OCI-LY3 (cell line): ENCODE measurements around the gene PGM1.

Source experiments
- H2AFZ ChIP-seq: fragments of 200-600, 300-600 bp; shearing (Covaris generic); 2 replicates; pipeline ENCODE4 v1.6.0; 2014; ENCODE audit warnings: antibody characterized with exemption, low read depth, low read length
- H3K27ac ChIP-seq: fragments of 200-600, 300-600 bp; sonication (generic); 2 replicates; pipeline ENCODE4 v1.5.1; 2014; ENCODE audit warnings: mild to moderate bottlenecking, low read length, moderate library complexity, mixed read lengths
- H3K27me3 ChIP-seq: fragments of 200-600, 300-600 bp; sonication (generic); 2 replicates; pipeline ENCODE4 v1.6.1; 2014; ENCODE audit warnings: low read depth, low read length, mixed read lengths
- H3K36me3 ChIP-seq: fragments of 200-600, 300-600 bp; sonication (generic); replicated peaks from 2 replicates; pipeline ENCODE3; 2014; ENCODE audit warnings: low read depth, low read length, mixed read lengths
- H3K4me1 ChIP-seq: fragments of 300-600, 200-600 bp; sonication (generic); 2 replicates; pipeline ENCODE4 v1.6.1; 2014; ENCODE audit warnings: low read length, mixed read lengths
- H3K4me2 ChIP-seq: fragments of 200-600, 300-600 bp; sonication (generic); 2 replicates; pipeline ENCODE4 v1.6.1; 2014; ENCODE audit warnings: low read length, mixed read lengths
- H3K4me3 ChIP-seq: fragments of 300-600, 200-600 bp; sonication (generic); 2 replicates; pipeline ENCODE4 v1.5.1; 2014; ENCODE audit warnings: antibody characterized with exemption, mild to moderate bottlenecking, low read length, moderate library complexity
- H3K79me2 ChIP-seq: fragments of 300-600, 200-600 bp; shearing (Covaris generic); 2 replicates; pipeline ENCODE4 v1.6.1; 2014; ENCODE audit warnings: mild to moderate bottlenecking, low read length, mixed read lengths
- H3K9ac ChIP-seq: fragments of 300-600, 200-600 bp; shearing (Covaris generic); 2 replicates; pipeline ENCODE4 v1.6.0; 2014; ENCODE audit warnings: mild to moderate bottlenecking, low read length, moderate library complexity
- H3K9me3 ChIP-seq: fragments of 200-600, 300-600 bp; shearing (Covaris generic); 2 replicates; pipeline ENCODE4 v1.6.1; 2014; ENCODE audit warnings: low read length, mixed read lengths; ENCODE audit not compliant: insufficient read depth
- H4K20me1 ChIP-seq: fragments of 200-600, 300-600 bp; sonication (generic); 2 replicates; pipeline ENCODE4 v1.6.1; 2016; ENCODE audit warnings: low read length, mixed read lengths; ENCODE audit not compliant: insufficient read depth
- EZH2phosphoT487 ChIP-seq: fragments of 200-600 bp; shearing (Covaris generic); IDR thresholded peaks from 2 replicates; pipeline ENCODE4 v1.6.1; 2018; ENCODE audit warnings: antibody characterized with exemption, mixed run types, low read depth
- TF ChIP-seq, protein P1 (sequence below): fragments of 200-600, 300-600 bp; sonication (generic); IDR thresholded peaks from 2 replicates; pipeline ENCODE4 v1.5.1; 2014; ENCODE audit warnings: antibody characterized with exemption, low read length, low read depth

The PGM1 gene

DNA sequence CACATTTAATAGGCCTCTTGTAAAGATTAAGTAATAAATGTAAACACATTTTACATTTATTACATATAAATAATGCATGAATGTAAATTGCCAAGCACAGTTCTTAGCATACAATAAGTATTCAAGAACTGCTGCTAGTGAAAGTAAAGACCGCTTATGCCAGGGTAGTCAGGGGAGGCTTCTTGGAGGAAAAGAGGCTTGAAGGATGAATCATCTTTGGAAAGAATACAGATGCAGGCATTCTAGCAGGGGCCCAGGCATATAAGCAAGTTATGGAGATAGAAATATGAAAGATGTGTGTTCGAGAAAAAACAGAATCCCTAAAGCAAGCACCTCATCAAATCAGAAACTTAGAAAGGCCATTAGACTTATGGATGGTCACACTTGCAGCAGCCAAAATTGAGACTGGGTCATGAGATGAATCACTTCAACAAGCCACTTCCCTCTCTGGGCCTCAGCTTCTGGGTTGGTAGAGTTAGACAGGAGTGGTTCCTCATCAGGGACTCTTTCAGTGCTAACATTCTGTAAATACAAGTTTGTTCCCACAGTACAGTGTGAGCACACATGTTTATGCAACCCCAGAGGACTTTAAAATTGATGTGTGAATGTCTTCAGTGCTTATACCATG is 100.8 kb downstream of the PGM1 start:
- Histone ChIP-seq H3K4me3 (peak overlapping the region; percentile 45), H3K79me2 (no peaks in the 10 kb centered on the region), H3K36me3 (no peaks in the 10 kb centered on the region), H3K4me2 (peak overlapping the region; percentile 65), H3K9ac (no peak overlapping the region), H3K27me3 (peaks cover 4% of the 10 kb centered on the region; the same call in 1 of the 2 replicates), H3K9me3 (no peaks in the 10 kb centered on the region), H2AFZ (no peak overlapping the region), H3K27ac (peak overlapping the region; percentile 35), H4K20me1 (no peaks in the 10 kb centered on the region), H3K4me1 (peaks cover 30% of the 10 kb centered on the region)
- TF ChIP-seq, protein P1, sequence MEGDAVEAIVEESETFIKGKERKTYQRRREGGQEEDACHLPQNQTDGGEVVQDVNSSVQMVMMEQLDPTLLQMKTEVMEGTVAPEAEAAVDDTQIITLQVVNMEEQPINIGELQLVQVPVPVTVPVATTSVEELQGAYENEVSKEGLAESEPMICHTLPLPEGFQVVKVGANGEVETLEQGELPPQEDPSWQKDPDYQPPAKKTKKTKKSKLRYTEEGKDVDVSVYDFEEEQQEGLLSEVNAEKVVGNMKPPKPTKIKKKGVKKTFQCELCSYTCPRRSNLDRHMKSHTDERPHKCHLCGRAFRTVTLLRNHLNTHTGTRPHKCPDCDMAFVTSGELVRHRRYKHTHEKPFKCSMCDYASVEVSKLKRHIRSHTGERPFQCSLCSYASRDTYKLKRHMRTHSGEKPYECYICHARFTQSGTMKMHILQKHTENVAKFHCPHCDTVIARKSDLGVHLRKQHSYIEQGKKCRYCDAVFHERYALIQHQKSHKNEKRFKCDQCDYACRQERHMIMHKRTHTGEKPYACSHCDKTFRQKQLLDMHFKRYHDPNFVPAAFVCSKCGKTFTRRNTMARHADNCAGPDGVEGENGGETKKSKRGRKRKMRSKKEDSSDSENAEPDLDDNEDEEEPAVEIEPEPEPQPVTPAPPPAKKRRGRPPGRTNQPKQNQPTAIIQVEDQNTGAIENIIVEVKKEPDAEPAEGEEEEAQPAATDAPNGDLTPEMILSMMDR: no peak
- no peak for TF ChIP-seq EZH2phosphoT487

DNA sequence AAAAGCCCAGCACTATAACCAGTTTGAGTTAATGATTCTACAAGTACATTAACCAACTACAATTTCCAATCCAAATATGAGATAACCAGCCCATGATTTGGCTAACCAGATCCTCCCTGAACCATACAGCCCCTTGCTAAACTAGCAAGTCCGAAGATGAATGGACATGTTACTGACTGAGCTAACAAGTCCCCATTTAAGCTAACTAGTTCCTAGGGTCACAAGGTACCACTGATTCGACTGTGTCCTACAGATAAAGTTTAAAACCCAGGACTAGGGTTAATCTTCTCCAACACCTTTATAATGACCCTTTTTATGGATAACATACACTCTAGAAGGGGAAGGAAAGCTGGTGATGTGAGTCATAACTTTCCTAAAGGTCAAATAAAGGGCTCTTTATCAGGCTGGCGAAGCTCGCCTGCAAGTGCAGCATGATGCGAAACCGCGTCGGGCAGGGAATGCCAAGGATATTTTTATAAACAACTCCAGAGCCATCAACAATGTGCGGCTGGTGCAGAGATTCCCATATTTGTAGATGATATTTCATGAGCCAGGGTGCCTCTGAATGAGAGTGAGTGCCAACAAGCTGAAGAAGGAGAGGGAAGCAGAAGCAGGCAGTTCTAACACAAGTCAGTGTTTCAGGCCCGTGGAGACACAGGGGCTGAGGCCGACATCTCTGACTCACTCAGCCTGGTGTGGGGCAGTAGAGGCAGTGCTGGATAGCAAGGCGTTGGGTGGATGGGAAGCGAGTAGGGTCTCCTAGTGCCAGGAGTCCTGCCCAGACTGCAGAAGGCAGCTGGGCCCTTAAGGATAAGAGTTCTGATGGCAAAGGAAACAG is 105.0 kb downstream of the PGM1 start:
- Histone ChIP-seq H3K4me2 (no peak overlapping the region), H3K9me3 (no peaks in the 10 kb centered on the region), H4K20me1 (no peaks in the 10 kb centered on the region), H3K9ac (no peak overlapping the region), H2AFZ (no peak overlapping the region), H3K4me3 (no peak overlapping the region), H3K36me3 (no peaks in the 10 kb centered on the region), H3K27me3 (peaks cover 6% of the 10 kb centered on the region; the same call in 1 of the 2 replicates), H3K79me2 (no peaks in the 10 kb centered on the region), H3K4me1 (peaks cover 22% of the 10 kb centered on the region), H3K27ac (no peak overlapping the region)
- TF ChIP-seq, protein P1: no peak
- no peak for TF ChIP-seq EZH2phosphoT487

DNA sequence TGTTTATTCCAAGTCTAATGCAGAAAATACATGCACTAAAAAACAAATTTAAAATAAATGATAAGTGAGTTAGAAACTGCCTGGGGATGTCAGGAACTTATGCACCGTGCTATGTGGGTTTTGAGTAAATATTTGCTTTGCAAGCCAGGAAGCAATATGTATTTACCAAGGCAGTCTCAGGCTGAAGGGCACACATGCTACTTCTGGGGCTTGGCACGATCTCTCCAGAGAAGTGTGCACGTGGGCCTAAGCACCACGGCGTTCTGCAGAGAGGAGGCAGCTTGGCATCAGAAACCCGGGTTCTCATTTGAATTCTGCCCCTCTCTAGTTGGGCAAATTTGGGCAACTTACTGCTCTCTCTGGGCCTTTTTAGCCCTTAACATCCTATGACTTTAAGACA is 108.0 kb downstream of the PGM1 start:
- no peak overlapping the region for H3K9ac ChIP-seq
- no peak overlapping the region for H3K27ac ChIP-seq
- H3K36me3 ChIP-seq: no peaks in the 10 kb centered on the region
- H2AFZ ChIP-seq: no peak overlapping the region
- no peaks in the 10 kb centered on the region for H3K79me2 ChIP-seq
- H3K4me2 ChIP-seq: no peak overlapping the region
- H4K20me1 ChIP-seq: no peaks in the 10 kb centered on the region
- TF ChIP-seq, protein P1: no peak
- TF ChIP-seq EZH2phosphoT487: no peak
- no peak overlapping the region for H3K4me3 ChIP-seq
- peaks cover 9% of the 10 kb centered on the region; the same call in 1 of the 2 replicates for H3K27me3 ChIP-seq
- peaks cover 17% of the 10 kb centered on the region for H3K4me1 ChIP-seq
- no peaks in the 10 kb centered on the region for H3K9me3 ChIP-seq

DNA sequence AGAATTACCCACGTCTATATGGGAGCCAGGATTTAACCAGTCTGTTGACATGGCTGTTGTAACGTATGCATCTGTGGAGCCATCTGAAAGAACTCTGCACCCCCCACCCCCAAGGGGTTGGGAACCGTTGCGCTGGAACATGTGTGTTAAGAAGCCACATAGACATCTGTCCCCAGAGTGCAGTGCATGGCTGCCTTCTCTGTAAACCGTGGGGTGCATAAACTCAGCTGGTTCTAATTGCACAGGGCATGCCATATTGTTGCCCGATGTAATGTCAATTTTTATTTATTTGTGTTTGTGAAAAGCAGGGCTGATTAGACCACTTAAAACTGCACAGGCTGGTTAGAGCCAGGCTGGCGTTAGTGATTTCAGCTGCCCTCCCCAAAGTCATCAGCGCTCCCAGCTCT is 110.5 kb downstream of the PGM1 start:
- H3K9ac ChIP-seq: no peak overlapping the region
- no peaks in the 10 kb centered on the region for H3K9me3 ChIP-seq
- peaks cover 17% of the 10 kb centered on the region for H3K4me1 ChIP-seq
- TF ChIP-seq, protein P1: no peak
- TF ChIP-seq EZH2phosphoT487: no peak
- H3K79me2 ChIP-seq: no peaks in the 10 kb centered on the region
- H3K4me3 ChIP-seq: no peak overlapping the region
- H3K36me3 ChIP-seq: no peaks in the 10 kb centered on the region
- H3K27me3 ChIP-seq: peaks cover 16% of the 10 kb centered on the region; the same call in 1 of the 2 replicates
- H2AFZ ChIP-seq: no peak overlapping the region
- H3K4me2 ChIP-seq: no peak overlapping the region
- H3K27ac ChIP-seq: no peak overlapping the region
- H4K20me1 ChIP-seq: no peaks in the 10 kb centered on the region
